Daoy (cell line): Measurements from ENCODE around the gene SUMO3. TPM values are rescaled to one million over a fixed set of nuclear protein-coding genes. Genes with fewer than 3 reads are reported as not detected.

Experiments
- DNase-seq: peaks from one replicate; pipeline ENCODE4 v3.0.0-alpha.2; 2015; ENCODE audit warnings: low read depth
- total RNA-seq: library from RNA; depleted of rRNA; stranded (reverse); fragments of >200 nt; shearing (Covaris generic); gene quantifications from 2 replicates; pipeline ENCODE4 v1.2.3, GENCODE V29; 2014; rRNA removed

The SUMO3 gene
- total RNA-seq, 1 experiment from 2014 or later = 98.9 TPM

GRCh38 chr21:44759628-44760285 is 58.1 kb downstream of the SUMO3 start:
- no peak for DNase-seq

GRCh38 chr21:44758781-44759627 is 58.9 kb downstream of the SUMO3 start:
- no peak for DNase-seq

GRCh38 chr21:44758141-44758561 is 59.7 kb downstream of the SUMO3 start:
- no peak for DNase-seq

GRCh38 chr21:44757731-44758130 is 60.1 kb downstream of the SUMO3 start:
- no peak for DNase-seq

- no peak for DNase-seq
These were observed 61.3 kb downstream of the SUMO3 start for GRCh38 chr21:44756423-44757185.

Other genes starting within 250 kb of the SUMO3 start
- not detected in 2 replicates for gene KRTAP10-4, start 244.3 kb downstream of the SUMO3 start, total RNA-seq
- gene KRTAP10-5, start 237.5 kb downstream of the SUMO3 start, total RNA-seq = not detected in 2 replicates
- not detected in 2 replicates for gene KRTAP10-6, start 225.6 kb downstream of the SUMO3 start, total RNA-seq
- gene KRTAP10-7, start 217.5 kb downstream of the SUMO3 start, total RNA-seq = not detected in 2 replicates
- not detected in 2 replicates for gene KRTAP10-8, start 206.0 kb downstream of the SUMO3 start, total RNA-seq
- not detected in 2 replicates for gene KRTAP10-9, start 191.0 kb downstream of the SUMO3 start, total RNA-seq
- not detected in 2 replicates for gene KRTAP10-10, start 180.7 kb downstream of the SUMO3 start, total RNA-seq
- not detected in 2 replicates for gene KRTAP10-11, start 171.6 kb downstream of the SUMO3 start, total RNA-seq
- not detected in 2 replicates for gene KRTAP12-4, start 163.4 kb downstream of the SUMO3 start, total RNA-seq
- gene KRTAP12-3, start 160.1 kb downstream of the SUMO3 start, total RNA-seq = not detected in 2 replicates
- not detected in 2 replicates for gene KRTAP12-2, start 151.1 kb downstream of the SUMO3 start, total RNA-seq
- gene KRTAP12-1, start 135.9 kb downstream of the SUMO3 start, total RNA-seq = not detected in 2 replicates
- gene KRTAP10-12, start 120.9 kb downstream of the SUMO3 start, total RNA-seq = not detected in 2 replicates
- not detected in 2 replicates for gene TSPEAR, start 106.5 kb downstream of the SUMO3 start, total RNA-seq
- 90.1 and 152 TPM in 2 replicates for gene UBE2G2, start 16.2 kb downstream of the SUMO3 start, total RNA-seq
- gene PTTG1IP, start 55.6 kb upstream of the SUMO3 start, total RNA-seq = 321 and 333 TPM in 2 replicates
- 0.09 and 1.0 TPM in 2 replicates for gene ITGB2, start 102.8 kb upstream of the SUMO3 start, total RNA-seq
- 46.9 and 60.5 TPM in 2 replicates for gene SLX9, start 122.0 kb upstream of the SUMO3 start, total RNA-seq